DOHH2 (cell line): ENCODE data around the gene ATP2B2.

ENCODE experiments used
- H3F3A ChIP-seq: fragments of 200-600 bp; sonication (generic), shearing (Covaris generic); 2 replicates; pipeline ENCODE4 v1.6.0; 2016; ENCODE audit warnings: antibody characterized with exemption, mild to moderate bottlenecking; ENCODE audit not compliant: control insufficient read depth, insufficient read depth
- H3K27ac ChIP-seq: fragments of 200-600 bp; sonication (generic); 2 replicates; pipeline ENCODE4 v1.5.1; 2014; ENCODE audit warnings: low read depth, mild to moderate bottlenecking, low read length, moderate library complexity
- H3K27me3 ChIP-seq: fragments of 200-600 bp; sonication (generic); 2 replicates; pipeline ENCODE4 v1.6.1; 2014; ENCODE audit warnings: mild to moderate bottlenecking, low read length, mixed read lengths; ENCODE audit not compliant: control insufficient read depth
- H3K36me3 ChIP-seq: fragments of 200-600 bp; sonication (generic); 2 replicates; pipeline ENCODE4 v1.6.1; 2014; ENCODE audit warnings: mild to moderate bottlenecking, low read length, moderate library complexity, mixed read lengths; ENCODE audit not compliant: control insufficient read depth
- H3K4me1 ChIP-seq: fragments of 200-600 bp; sonication (generic); 2 replicates; pipeline ENCODE4 v1.6.1; 2014; ENCODE audit warnings: mild to moderate bottlenecking, low read length, mixed read lengths; ENCODE audit not compliant: control insufficient read depth
- H3K4me2 ChIP-seq: fragments of 200-600 bp; sonication (generic); 2 replicates; pipeline ENCODE4 v1.6.0; 2014; ENCODE audit warnings: mild to moderate bottlenecking, low read length, moderate library complexity
- H3K4me3 ChIP-seq: fragments of 200-600 bp; sonication (generic); 2 replicates; pipeline ENCODE4 v1.5.1; 2014; ENCODE audit warnings: mild to moderate bottlenecking, low read length, mixed read lengths
- H3K79me2 ChIP-seq: fragments of 200-600 bp; sonication (generic); 2 replicates; pipeline ENCODE4 v1.6.1; 2014; ENCODE audit warnings: mild to moderate bottlenecking, low read length, mixed read lengths; ENCODE audit not compliant: control insufficient read depth
- H3K9me2 ChIP-seq: fragments of 200-600 bp; sonication (generic); replicated peaks from 2 replicates; pipeline ENCODE4 v1.6.1; 2014; ENCODE audit warnings: mild to moderate bottlenecking, low read length, mixed read lengths; ENCODE audit not compliant: control insufficient read depth
- H3K9me3 ChIP-seq: fragments of 200-600 bp; sonication (generic); 2 replicates; pipeline ENCODE4 v1.6.1; 2014; ENCODE audit warnings: antibody characterized with exemption, low read length, mixed read lengths; ENCODE audit not compliant: control insufficient read depth, insufficient read depth
- H4K20me1 ChIP-seq: fragments of 200-600 bp; sonication (generic); 2 replicates; pipeline ENCODE4 v1.6.0; 2014; ENCODE audit warnings: low read depth, mild to moderate bottlenecking, antibody characterized with exemption, low read length, moderate library complexity; ENCODE audit not compliant: control insufficient read depth, insufficient read depth
- CTCF ChIP-seq: fragments of 200-600 bp; sonication (generic); IDR thresholded peaks from one replicate; pipeline ENCODE4 v1.5.1; 2014; ENCODE audit warnings: antibody characterized with exemption, mild to moderate bottlenecking, low read depth, low read length; ENCODE audit not compliant: poor library complexity, severe bottlenecking
- EZH2phosphoT487 ChIP-seq: fragments of 200-600 bp; sonication (generic); IDR thresholded peaks from 2 replicates; pipeline ENCODE4 v1.6.1; 2017; ENCODE audit warnings: borderline replicate concordance, mild to moderate bottlenecking, antibody characterized with exemption, low read length, moderate library complexity, mixed read lengths

Gene ATP2B2

GRCh38 chr3:10510086-10510742 lies 4.8 kb upstream of the ATP2B2 start:
- Histone ChIP-seq H3K9me2 (no peaks in the 10 kb centered on the region), H3K4me1 (no peaks in the 10 kb centered on the region), H3F3A (no peaks in the 10 kb centered on the region), H3K4me2 (no peak overlapping the region), H3K27ac (no peak overlapping the region), H3K4me3 (no peak overlapping the region), H3K79me2 (no peaks in the 10 kb centered on the region), H4K20me1 (no peaks in the 10 kb centered on the region), H3K36me3 (no peaks in the 10 kb centered on the region), H3K27me3 (peaks cover 6% of the 10 kb centered on the region; the same call in 1 of the 2 replicates), H3K9me3 (no peaks in the 10 kb centered on the region)
- no peak for TF ChIP-seq EZH2phosphoT487

- no peaks in the 10 kb centered on the region for H4K20me1 ChIP-seq
- H3K36me3 ChIP-seq: no peaks in the 10 kb centered on the region
- peaks cover 11% of the 10 kb centered on the region; the same call in 1 of the 2 replicates for H3K27me3 ChIP-seq
- no peaks in the 10 kb centered on the region for H3F3A ChIP-seq
- H3K4me2 ChIP-seq: no peak overlapping the region
- no peaks in the 10 kb centered on the region for H3K9me2 ChIP-seq
- H3K4me1 ChIP-seq: no peaks in the 10 kb centered on the region
- no peak for TF ChIP-seq EZH2phosphoT487
- no peak for TF ChIP-seq CTCF
- no peak overlapping the region for H3K27ac ChIP-seq
- H3K4me3 ChIP-seq: no peak overlapping the region
- no peaks in the 10 kb centered on the region for H3K9me3 ChIP-seq
- H3K79me2 ChIP-seq: no peaks in the 10 kb centered on the region
These were observed 3.9 kb upstream of the ATP2B2 start for GRCh38 chr3:10509325-10509724.

GRCh38 chr3:10508619-10509260 lies 3.4 kb upstream of the ATP2B2 start:
- no peak overlapping the region for H3K27ac ChIP-seq
- no peaks in the 10 kb centered on the region for H3K79me2 ChIP-seq
- H4K20me1 ChIP-seq: no peaks in the 10 kb centered on the region
- H3K9me3 ChIP-seq: no peaks in the 10 kb centered on the region
- H3K27me3 ChIP-seq: peaks cover 11% of the 10 kb centered on the region; the same call in 1 of the 2 replicates
- H3K4me1 ChIP-seq: no peaks in the 10 kb centered on the region
- H3K4me2 ChIP-seq: no peak overlapping the region
- H3F3A ChIP-seq: no peaks in the 10 kb centered on the region
- no peak overlapping the region for H3K4me3 ChIP-seq
- no peaks in the 10 kb centered on the region for H3K36me3 ChIP-seq
- H3K9me2 ChIP-seq: no peaks in the 10 kb centered on the region
- TF ChIP-seq CTCF (no peak), EZH2phosphoT487 (no peak)

GRCh38 chr3:10508235-10508618 lies 2.8 kb upstream of the ATP2B2 start:
- Histone ChIP-seq H3K4me1 (no peaks in the 10 kb centered on the region), H3F3A (no peaks in the 10 kb centered on the region), H3K4me2 (no peak overlapping the region), H3K36me3 (no peaks in the 10 kb centered on the region), H4K20me1 (no peaks in the 10 kb centered on the region), H3K27ac (no peak overlapping the region), H3K9me2 (no peaks in the 10 kb centered on the region), H3K27me3 (peaks cover 11% of the 10 kb centered on the region; the same call in 1 of the 2 replicates), H3K79me2 (no peaks in the 10 kb centered on the region), H3K4me3 (no peak overlapping the region), H3K9me3 (no peaks in the 10 kb centered on the region)
- TF ChIP-seq EZH2phosphoT487 (no peak), CTCF (no peak)
